ENCODE results near the gene CD63.
A peak's percentile ranks its signal among the peaks of the same experiment; 100 is the strongest.

DNA sequence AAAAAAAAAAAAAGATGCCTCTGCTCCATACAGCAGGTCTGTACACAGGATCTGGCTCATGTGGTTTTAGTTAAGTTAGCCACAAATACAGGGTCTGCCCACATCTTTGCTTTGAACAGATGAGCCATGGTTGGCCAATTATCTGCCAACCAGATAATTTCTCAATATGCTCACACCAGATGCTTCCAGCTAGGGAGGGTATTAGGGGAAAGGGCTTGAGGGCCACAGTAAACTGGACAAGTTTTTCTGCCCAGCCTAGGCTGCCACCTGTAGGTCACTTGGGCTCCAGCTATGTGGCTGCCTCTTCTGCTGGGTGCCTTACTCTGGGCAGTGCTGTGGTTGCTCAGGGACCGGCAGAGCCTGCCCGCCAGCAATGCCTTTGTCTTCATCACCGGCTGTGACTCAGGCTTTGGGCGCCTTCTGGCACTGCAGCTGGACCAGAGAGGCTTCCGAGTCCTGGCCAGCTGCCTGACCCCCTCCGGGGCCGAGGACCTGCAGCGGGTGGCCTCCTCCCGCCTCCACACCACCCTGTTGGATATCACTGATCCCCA lies 7.8 kb downstream of the CD63 start:
- TF ChIP-seq POLR2A (IDR thresholded peaks at IDR 0.05): no peak
- TF ChIP-seq, protein P1, sequence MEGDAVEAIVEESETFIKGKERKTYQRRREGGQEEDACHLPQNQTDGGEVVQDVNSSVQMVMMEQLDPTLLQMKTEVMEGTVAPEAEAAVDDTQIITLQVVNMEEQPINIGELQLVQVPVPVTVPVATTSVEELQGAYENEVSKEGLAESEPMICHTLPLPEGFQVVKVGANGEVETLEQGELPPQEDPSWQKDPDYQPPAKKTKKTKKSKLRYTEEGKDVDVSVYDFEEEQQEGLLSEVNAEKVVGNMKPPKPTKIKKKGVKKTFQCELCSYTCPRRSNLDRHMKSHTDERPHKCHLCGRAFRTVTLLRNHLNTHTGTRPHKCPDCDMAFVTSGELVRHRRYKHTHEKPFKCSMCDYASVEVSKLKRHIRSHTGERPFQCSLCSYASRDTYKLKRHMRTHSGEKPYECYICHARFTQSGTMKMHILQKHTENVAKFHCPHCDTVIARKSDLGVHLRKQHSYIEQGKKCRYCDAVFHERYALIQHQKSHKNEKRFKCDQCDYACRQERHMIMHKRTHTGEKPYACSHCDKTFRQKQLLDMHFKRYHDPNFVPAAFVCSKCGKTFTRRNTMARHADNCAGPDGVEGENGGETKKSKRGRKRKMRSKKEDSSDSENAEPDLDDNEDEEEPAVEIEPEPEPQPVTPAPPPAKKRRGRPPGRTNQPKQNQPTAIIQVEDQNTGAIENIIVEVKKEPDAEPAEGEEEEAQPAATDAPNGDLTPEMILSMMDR (IDR thresholded peaks at IDR 0.05): peak in 3 of 4 experiments; percentile 64 to 83 (median 71)
- TF ChIP-seq POLR2AphosphoS5 (IDR thresholded peaks at IDR 0.05): peak; percentile 81
- no peak for TF ChIP-seq EP300 (IDR thresholded peaks at IDR 0.05)
